Gastrocnemius medialis (tissue), 4 donors: ENCODE measurements around the gene PDCD1LG2.

Source experiments
- POLR2A ChIP-seq, 2 donors: fragments of 450-650 bp; IDR thresholded peaks; one replicate each; pipeline ENCODE4 v1.6.1; 2017; ENCODE audit warnings: antibody characterized with exemption in 2 of 2, mild to moderate bottlenecking in 2 of 2, moderate library complexity in 2 of 2
- TF ChIP-seq, protein P1 (sequence below), 5 experiments: fragments of 450-650 bp in 3 of 5; fragments of 200-600 bp in 2 of 5; sonication (generic) in 2 of 5; IDR thresholded peaks in 4 of 5; conservative IDR thresholded peaks in 1 of 5; 1 replicate in 4 of 5; 2 replicates in 1 of 5; pipeline ENCODE4 v1.5.1; 2016 to 2019; ENCODE audit warnings: antibody characterized with exemption in 5 of 5, mild to moderate bottlenecking in 3 of 5, moderate library complexity in 3 of 5

DNA sequence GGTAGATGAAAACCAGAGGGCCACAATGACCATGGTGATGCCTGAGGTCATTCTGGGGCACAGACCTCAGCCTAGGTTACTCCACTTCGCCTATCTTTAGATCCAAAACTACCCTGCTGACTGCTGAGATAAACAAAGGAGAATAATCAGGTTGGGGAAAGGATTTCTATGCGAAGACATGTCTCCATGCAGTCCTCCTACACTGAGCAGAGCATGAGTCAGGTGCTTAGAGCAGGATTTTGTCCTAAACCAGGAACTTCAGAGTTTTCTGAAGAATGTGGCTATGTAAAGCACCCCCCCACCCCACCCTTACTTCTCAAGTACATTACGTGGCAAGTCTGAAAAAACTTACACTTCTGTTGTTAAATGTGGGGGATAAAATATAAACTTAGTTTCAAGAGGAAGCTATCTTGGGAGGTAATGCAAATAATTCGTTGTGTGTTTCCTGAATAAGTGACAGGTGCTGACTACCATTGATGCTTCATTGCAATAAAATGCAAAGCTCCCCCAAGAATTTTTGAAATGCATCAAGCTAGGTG lies 19.4 kb downstream of the PDCD1LG2 start:
- no peak for TF ChIP-seq POLR2A (IDR thresholded peaks at IDR 0.05)
- TF ChIP-seq, protein P1, sequence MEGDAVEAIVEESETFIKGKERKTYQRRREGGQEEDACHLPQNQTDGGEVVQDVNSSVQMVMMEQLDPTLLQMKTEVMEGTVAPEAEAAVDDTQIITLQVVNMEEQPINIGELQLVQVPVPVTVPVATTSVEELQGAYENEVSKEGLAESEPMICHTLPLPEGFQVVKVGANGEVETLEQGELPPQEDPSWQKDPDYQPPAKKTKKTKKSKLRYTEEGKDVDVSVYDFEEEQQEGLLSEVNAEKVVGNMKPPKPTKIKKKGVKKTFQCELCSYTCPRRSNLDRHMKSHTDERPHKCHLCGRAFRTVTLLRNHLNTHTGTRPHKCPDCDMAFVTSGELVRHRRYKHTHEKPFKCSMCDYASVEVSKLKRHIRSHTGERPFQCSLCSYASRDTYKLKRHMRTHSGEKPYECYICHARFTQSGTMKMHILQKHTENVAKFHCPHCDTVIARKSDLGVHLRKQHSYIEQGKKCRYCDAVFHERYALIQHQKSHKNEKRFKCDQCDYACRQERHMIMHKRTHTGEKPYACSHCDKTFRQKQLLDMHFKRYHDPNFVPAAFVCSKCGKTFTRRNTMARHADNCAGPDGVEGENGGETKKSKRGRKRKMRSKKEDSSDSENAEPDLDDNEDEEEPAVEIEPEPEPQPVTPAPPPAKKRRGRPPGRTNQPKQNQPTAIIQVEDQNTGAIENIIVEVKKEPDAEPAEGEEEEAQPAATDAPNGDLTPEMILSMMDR (IDR thresholded peaks at IDR 0.05 in 4 of 5, conservative IDR thresholded peaks at IDR 0.05 in 1 of 5) = no peak
